AG04450 (cell line): ENCODE measurements around the gene ARID3C. TPM values are rescaled to one million over a fixed set of nuclear protein-coding genes. Genes with fewer than 3 reads are reported as not detected.

Experiments used
- CTCF ChIA-PET: fragments of 300-600, 350-600 bp; formaldehyde crosslinking; extraction: SDS; loops from one replicate; lab custom pipeline; 2022; ENCODE audit warnings: antibody characterized with exemption, inconsistent platforms; lab: Charles Lee
- POLR2A ChIA-PET: fragments of 350-600 bp; formaldehyde crosslinking; extraction: SDS; loops from one replicate; lab custom pipeline; 2021; ENCODE audit warnings: antibody characterized with exemption, inconsistent platforms; lab: Yijun Ruan, JAX
- DNase-seq: peaks from one replicate; pipeline ENCODE4 v3.0.0-alpha.2; 2011; ENCODE audit warnings: low read depth, low spot score
- H3K27ac ChIP-seq: one replicate; pipeline ENCODE4 v1.5.1; 2012; ENCODE audit warnings: low read depth, low read length, control low read depth
- H3K27me3 ChIP-seq: one replicate; pipeline ENCODE4 v1.6.0; 2012; ENCODE audit warnings: low read length; ENCODE audit not compliant: control insufficient read depth, insufficient read depth
- H3K4me3 ChIP-seq: 2 replicates; pipeline ENCODE4 v1.5.1; 2011; ENCODE audit warnings: mild to moderate bottlenecking, low read depth, low read length, control low read depth
- H3K9me3 ChIP-seq: 2 replicates; pipeline ENCODE4 v1.5.1; 2012; ENCODE audit warnings: low read length; ENCODE audit not compliant: control insufficient read depth, insufficient read depth
- polyA plus RNA-seq: library from polyadenylated mRNA; depleted of rRNA; stranded (reverse); fragments of >200 nt; gene quantifications from 2 replicates; pipeline ENCODE4 v1.2.3, GENCODE V29; 2011
- TF ChIP-seq, protein P1 (sequence below): IDR thresholded peaks from 2 replicates; pipeline ENCODE4 v1.5.1; 2011; ENCODE audit warnings: low read depth, low read length, control low read depth, inconsistent platforms

ARID3C gene
- polyA plus RNA-seq, 1 experiment: not detected

DNA sequence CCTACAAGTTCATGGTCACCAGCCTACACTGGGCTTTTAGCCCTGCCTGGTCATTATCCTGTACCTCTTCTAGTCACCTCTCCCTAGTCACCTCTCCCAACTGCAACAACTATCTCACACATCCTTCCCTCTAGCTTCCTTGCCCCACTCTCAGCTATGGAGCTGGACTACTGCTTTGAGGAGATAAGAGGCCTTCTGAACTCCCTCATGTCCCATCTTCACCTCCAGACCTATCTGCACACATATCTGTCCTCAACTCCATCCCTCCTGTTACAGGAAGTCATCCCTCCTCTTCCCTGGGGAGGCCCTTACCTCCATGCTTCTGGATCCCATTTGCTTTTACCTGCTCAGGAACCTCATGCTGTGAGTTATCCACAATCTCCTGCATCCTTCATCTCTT, 22.7 kb downstream of the ARID3C start:
- Histone ChIP-seq H3K27ac (no peak overlapping the region), H3K4me3 (no peak overlapping the region), H3K9me3 (no peaks in the 10 kb centered on the region; the same call in 1 of the 2 replicates), H3K27me3 (peaks cover 14% of the 10 kb centered on the region)
- POLR2A ChIA-PET: no interaction called here
- DNase-seq: no peak
- TF ChIP-seq, protein P1, sequence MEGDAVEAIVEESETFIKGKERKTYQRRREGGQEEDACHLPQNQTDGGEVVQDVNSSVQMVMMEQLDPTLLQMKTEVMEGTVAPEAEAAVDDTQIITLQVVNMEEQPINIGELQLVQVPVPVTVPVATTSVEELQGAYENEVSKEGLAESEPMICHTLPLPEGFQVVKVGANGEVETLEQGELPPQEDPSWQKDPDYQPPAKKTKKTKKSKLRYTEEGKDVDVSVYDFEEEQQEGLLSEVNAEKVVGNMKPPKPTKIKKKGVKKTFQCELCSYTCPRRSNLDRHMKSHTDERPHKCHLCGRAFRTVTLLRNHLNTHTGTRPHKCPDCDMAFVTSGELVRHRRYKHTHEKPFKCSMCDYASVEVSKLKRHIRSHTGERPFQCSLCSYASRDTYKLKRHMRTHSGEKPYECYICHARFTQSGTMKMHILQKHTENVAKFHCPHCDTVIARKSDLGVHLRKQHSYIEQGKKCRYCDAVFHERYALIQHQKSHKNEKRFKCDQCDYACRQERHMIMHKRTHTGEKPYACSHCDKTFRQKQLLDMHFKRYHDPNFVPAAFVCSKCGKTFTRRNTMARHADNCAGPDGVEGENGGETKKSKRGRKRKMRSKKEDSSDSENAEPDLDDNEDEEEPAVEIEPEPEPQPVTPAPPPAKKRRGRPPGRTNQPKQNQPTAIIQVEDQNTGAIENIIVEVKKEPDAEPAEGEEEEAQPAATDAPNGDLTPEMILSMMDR: no peak
- CTCF ChIA-PET: interaction anchor here (1.2 to 4.2 kb wide), 3 partner anchors 15 to 202 kb away, joined by 4 to 48 read pairs (median 8); no protein-coding TSS in a partner anchor

DNA sequence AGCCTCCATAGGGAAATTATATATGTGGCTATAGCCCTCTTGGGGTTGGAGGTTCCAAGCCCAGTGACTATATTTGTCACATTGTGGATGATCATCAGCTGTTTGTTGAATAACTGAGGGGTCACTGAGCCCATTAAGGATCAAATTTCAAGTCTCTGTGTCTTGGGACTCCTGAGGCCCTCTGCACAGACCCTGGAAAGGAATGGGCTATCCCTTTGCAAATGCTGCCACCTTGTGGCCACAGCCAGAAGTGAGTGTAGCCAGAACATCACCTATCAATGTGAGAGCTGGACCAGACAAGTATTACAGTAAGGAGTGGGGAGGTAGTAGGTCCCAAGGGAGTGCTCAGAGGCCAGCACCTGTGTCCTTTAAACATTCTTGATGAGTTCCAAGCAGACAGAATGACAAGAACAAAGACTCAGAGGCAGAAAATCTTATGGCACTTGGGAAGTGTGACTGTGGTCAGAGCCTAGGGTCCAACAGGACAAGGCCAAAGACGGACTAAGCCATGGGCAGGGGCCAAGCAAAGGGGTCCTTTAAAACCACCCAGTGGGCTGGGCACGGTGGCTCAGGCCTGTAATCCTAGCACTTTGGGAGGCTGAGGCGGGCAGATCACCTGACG, 25.1 kb downstream of the ARID3C start:
- peak; percentile 29 for DNase-seq
- ChIA-PET POLR2A (no interaction called here), CTCF (interaction anchor here (0.5 to 4.2 kb wide), 41 partner anchors 8 to 1115 kb away, joined by 3 to 48 read pairs (median 6); partner anchors contain the start of genes DCTN3, GALT, RPP25L and SIGMAR1)
- TF ChIP-seq, protein P1: peak; percentile 95
- peaks cover 31% of the 10 kb centered on the region for H3K27me3 ChIP-seq
- no peaks in the 10 kb centered on the region for H3K9me3 ChIP-seq
- no peak overlapping the region for H3K4me3 ChIP-seq
- no peak overlapping the region for H3K27ac ChIP-seq

DNA sequence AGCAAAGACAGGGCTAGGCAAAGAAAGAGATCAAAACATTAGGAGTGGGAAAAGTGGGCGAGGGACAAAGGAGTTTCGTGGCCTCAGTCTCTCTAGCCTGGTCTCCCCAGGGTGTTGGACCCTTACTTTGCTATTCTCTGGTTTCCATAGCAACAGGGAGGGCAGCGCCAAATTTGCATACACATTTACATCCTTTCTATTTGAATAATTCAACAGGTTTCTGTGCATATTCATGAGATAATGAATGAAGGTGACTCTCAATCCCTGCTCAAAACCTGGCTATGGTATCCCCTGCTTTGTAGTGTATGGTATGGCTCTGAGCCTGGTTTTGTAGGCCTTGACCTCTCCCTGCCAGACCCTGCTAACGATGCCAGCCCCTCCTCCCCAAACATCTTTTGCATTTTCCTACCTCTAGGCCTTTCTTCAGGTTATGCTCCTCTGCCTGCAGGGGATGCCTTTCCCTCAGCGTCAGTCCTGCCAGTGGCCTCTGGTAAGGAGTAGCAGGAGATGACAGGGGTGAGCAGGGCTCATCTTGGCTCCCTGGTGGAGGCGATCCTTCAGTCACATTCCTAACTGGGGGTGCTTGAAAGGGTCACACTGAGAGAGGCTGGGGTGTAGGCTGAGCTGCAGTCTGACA, 26.8 kb downstream of the ARID3C start:
- H3K4me3 ChIP-seq: no peak overlapping the region
- TF ChIP-seq, protein P1: no peak
- H3K9me3 ChIP-seq: no peaks in the 10 kb centered on the region
- POLR2A ChIA-PET: no interaction called here
- DNase-seq: no peak
- no peak overlapping the region for H3K27ac ChIP-seq
- CTCF ChIA-PET: interaction anchor here (0.7 to 4.2 kb wide), 15 partner anchors 10 to 269 kb away, joined by 3 to 48 read pairs (median 11); partner anchors contain the start of genes DCTN3 and RPP25L
- H3K27me3 ChIP-seq: peaks cover 39% of the 10 kb centered on the region

DNA sequence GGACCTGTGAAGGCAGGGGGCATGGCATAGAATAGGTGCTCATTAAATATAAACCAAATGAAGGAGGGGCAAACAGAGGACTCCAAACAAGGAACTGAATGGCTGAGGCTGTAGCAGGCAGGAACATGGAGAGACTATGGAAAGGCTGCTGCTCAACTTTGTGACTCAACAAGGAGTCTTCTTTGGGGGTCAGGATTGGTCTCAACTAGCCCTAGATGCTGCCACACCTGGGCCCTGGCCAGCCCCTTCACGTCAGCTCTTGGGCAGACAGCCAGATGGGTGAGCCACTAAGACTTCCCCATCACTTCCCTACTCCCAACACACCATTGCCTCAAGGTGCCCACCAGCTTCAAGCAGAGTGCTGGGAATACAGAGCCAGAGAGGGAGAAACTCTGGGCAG, 28.0 kb downstream of the ARID3C start:
- Histone ChIP-seq H3K4me3 (no peak overlapping the region), H3K9me3 (no peaks in the 10 kb centered on the region), H3K27ac (no peak overlapping the region), H3K27me3 (peaks cover 45% of the 10 kb centered on the region)
- no peak for DNase-seq
- POLR2A ChIA-PET: no interaction called here
- TF ChIP-seq, protein P1: no peak
- CTCF ChIA-PET: interaction anchor here (1.0 to 3.1 kb wide), 3 partner anchors 9 to 197 kb away, joined by 3 to 12 read pairs (median 9); no protein-coding TSS in a partner anchor

DNA sequence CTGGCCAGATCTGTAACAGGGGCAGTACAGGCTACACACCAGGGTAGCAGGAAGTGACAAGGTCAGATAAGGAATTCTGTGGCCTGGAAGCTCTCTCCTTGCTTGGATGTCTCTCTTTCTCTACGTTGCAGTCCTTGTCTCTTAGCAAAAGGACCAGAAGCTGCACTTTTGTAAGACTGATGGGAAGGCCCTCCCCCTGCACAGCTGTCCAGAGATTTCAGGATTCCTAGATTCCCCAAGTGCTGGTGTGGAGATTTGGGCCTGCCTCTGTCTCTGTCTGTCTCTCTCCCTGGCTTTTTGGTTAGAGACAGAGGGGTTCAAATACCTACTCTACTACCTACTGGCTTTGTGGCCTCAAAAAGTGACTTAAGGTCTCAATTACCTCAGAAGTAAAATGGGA, 29.3 kb downstream of the ARID3C start:
- TF ChIP-seq, protein P1: no peak
- ChIA-PET POLR2A (no interaction called here), CTCF (interaction anchor here (1.1 to 3.1 kb wide), 2 partner anchors 12 to 52 kb away, joined by 3 to 9 read pairs; partner anchors contain the start of gene RPP25L)
- Histone ChIP-seq H3K4me3 (no peak overlapping the region), H3K9me3 (no peaks in the 10 kb centered on the region), H3K27ac (no peak overlapping the region), H3K27me3 (peaks cover 42% of the 10 kb centered on the region)
- DNase-seq: no peak
